ENCODE results near the gene ARSB.

The ARSB gene

GRCh38 chr5:78923622-78923970 is 61.5 kb downstream of the ARSB start:
- no peaks in the 10 kb centered on the region for H3K9me3 ChIP-seq (replicated peaks in 1 of 2; ENCODE audit: control insufficient read depth in 2 of 2, insufficient read depth in 1 of 2, low read depth in 1 of 2, low read length in 2 of 2)
- no peak overlapping the region for H2BK120ac ChIP-seq (ENCODE audit: low read depth, low read length)
- H3K14ac ChIP-seq (ENCODE audit: low read length): no peak overlapping the region
- no peaks in the 10 kb centered on the region for H3K79me1 ChIP-seq (ENCODE audit: low read depth, low read length)
- H3K4me2 ChIP-seq (ENCODE audit: insufficient read depth, low read length, poor library complexity, severe bottlenecking): no peak overlapping the region
- H2AFZ ChIP-seq (ENCODE audit: low read length): no peak overlapping the region
- no peaks in the 10 kb centered on the region for H3K27me3 ChIP-seq (ENCODE audit: control insufficient read depth in 3 of 3, insufficient read depth in 3 of 3, low read depth in 1 of 3, low read length in 3 of 3)
- no peak overlapping the region for H3K4me3 ChIP-seq (ENCODE audit: low read length in 2 of 2)
- H4K91ac ChIP-seq (ENCODE audit: low read depth, low read length, poor library complexity): no peak overlapping the region
- no peak overlapping the region for H3K27ac ChIP-seq (replicated peaks; ENCODE audit: low read length)
- H3K4me1 ChIP-seq (ENCODE audit: control insufficient read depth in 2 of 2, insufficient read depth in 1 of 2, low read depth in 1 of 2, low read length in 2 of 2): peaks cover 6 to 9% of the 10 kb centered on the region in 2 donors
- H3K18ac ChIP-seq (ENCODE audit: low read length): no peak overlapping the region
- no peak overlapping the region for H2BK12ac ChIP-seq (ENCODE audit: low read length)
- H3K4ac ChIP-seq (ENCODE audit: low read length): no peak overlapping the region
- no peak overlapping the region for H3K23ac ChIP-seq (ENCODE audit: low read depth, low read length, poor library complexity)
- H2AK5ac ChIP-seq (ENCODE audit: low read depth, low read length): no peak overlapping the region
- H2BK15ac ChIP-seq (ENCODE audit: low read length): no peak overlapping the region
- WGBS, 2 donors (ENCODE audit: extremely low coverage in 2 of 2, insufficient read length in 2 of 2, insufficient replicate concordance in 1 of 2): no CpG with 5 or more reads among the region's 1 CpG
- H3K36me3 ChIP-seq (replicated peaks in 1 of 2; ENCODE audit: control insufficient read depth in 2 of 2, insufficient read depth in 2 of 2, low read length in 2 of 2): no peaks in the 10 kb centered on the region
- H2BK5ac ChIP-seq (ENCODE audit: low read length): no peak overlapping the region
- H3K9ac ChIP-seq (ENCODE audit: low read depth, low read length, poor library complexity): no peak overlapping the region
- H4K8ac ChIP-seq (ENCODE audit: low read depth, low read length): no peak overlapping the region
- DNase-seq (ENCODE audit: low spot score): no peak

GRCh38 chr5:78922879-78923621 is 62.1 kb downstream of the ARSB start:
- DNase-seq (ENCODE audit: low spot score): no peak
- no peak overlapping the region for H3K4ac ChIP-seq (ENCODE audit: low read length)
- H2BK15ac ChIP-seq (ENCODE audit: low read length): no peak overlapping the region
- H3K4me3 ChIP-seq (ENCODE audit: low read length in 2 of 2): no peak overlapping the region
- no peaks in the 10 kb centered on the region for H3K79me1 ChIP-seq (ENCODE audit: low read depth, low read length)
- H3K27me3 ChIP-seq (ENCODE audit: control insufficient read depth in 3 of 3, insufficient read depth in 3 of 3, low read depth in 1 of 3, low read length in 3 of 3): no peaks in the 10 kb centered on the region
- H3K4me1 ChIP-seq (ENCODE audit: control insufficient read depth in 2 of 2, insufficient read depth in 1 of 2, low read depth in 1 of 2, low read length in 2 of 2): peaks cover 6 to 9% of the 10 kb centered on the region in 2 donors
- H3K36me3 ChIP-seq (replicated peaks in 1 of 2; ENCODE audit: control insufficient read depth in 2 of 2, insufficient read depth in 2 of 2, low read length in 2 of 2): no peaks in the 10 kb centered on the region
- H2AFZ ChIP-seq (ENCODE audit: low read length): no peak overlapping the region
- H3K23ac ChIP-seq (ENCODE audit: low read depth, low read length, poor library complexity): no peak overlapping the region
- H3K27ac ChIP-seq (replicated peaks; ENCODE audit: low read length): no peak overlapping the region
- no CpG with 5 or more reads among the region's 8 CpGs for WGBS, 2 donors (ENCODE audit: extremely low coverage in 2 of 2, insufficient read length in 2 of 2, insufficient replicate concordance in 1 of 2)
- no peak overlapping the region for H3K14ac ChIP-seq (ENCODE audit: low read length)
- H2BK12ac ChIP-seq (ENCODE audit: low read length): no peak overlapping the region
- no peak overlapping the region for H3K18ac ChIP-seq (ENCODE audit: low read length)
- no peak overlapping the region for H4K8ac ChIP-seq (ENCODE audit: low read depth, low read length)
- H2AK5ac ChIP-seq (ENCODE audit: low read depth, low read length): no peak overlapping the region
- H3K9ac ChIP-seq (ENCODE audit: low read depth, low read length, poor library complexity): no peak overlapping the region
- H2BK120ac ChIP-seq (ENCODE audit: low read depth, low read length): no peak overlapping the region
- no peak overlapping the region for H3K4me2 ChIP-seq (ENCODE audit: insufficient read depth, low read length, poor library complexity, severe bottlenecking)
- H4K91ac ChIP-seq (ENCODE audit: low read depth, low read length, poor library complexity): no peak overlapping the region
- H3K9me3 ChIP-seq (replicated peaks in 1 of 2; ENCODE audit: control insufficient read depth in 2 of 2, insufficient read depth in 1 of 2, low read depth in 1 of 2, low read length in 2 of 2): no peaks in the 10 kb centered on the region
- no peak overlapping the region for H2BK5ac ChIP-seq (ENCODE audit: low read length)

DNA sequence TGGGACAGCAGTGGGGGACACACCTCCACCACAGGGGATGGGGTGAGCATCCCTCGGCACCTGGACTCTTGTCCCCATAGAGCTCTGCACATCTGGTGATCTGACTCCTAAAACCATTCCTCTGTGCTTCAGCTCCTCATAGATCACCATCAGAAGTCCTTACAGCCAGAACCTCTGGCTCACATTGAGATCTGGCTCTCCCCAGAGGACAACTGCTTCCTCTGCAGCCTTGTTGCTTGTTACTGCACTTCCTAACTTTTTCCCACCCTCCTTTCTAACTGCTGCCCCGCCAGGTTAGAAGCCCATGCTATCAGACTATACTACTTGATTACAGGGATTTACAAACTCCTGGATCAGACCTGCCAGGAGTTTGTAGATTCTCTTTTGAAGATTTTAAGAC is 64.5 kb downstream of the ARSB start:
- Histone ChIP-seq H3K4ac (ENCODE audit: low read length) (no peak overlapping the region), H2AFZ (ENCODE audit: low read length) (no peak overlapping the region), H3K4me3 (ENCODE audit: low read length in 2 of 2) (no peak overlapping the region), H3K9ac (ENCODE audit: low read depth, low read length, poor library complexity) (no peak overlapping the region), H3K27me3 (ENCODE audit: control insufficient read depth in 3 of 3, insufficient read depth in 3 of 3, low read depth in 1 of 3, low read length in 3 of 3) (no peaks in the 10 kb centered on the region), H3K23ac (ENCODE audit: low read depth, low read length, poor library complexity) (no peak overlapping the region), H3K27ac (replicated peaks; ENCODE audit: low read length) (no peak overlapping the region), H2BK120ac (ENCODE audit: low read depth, low read length) (no peak overlapping the region), H3K14ac (ENCODE audit: low read length) (no peak overlapping the region), H3K4me1 (ENCODE audit: control insufficient read depth in 2 of 2, insufficient read depth in 1 of 2, low read depth in 1 of 2, low read length in 2 of 2) (peaks cover 0 to 2% of the 10 kb centered on the region in 2 donors), H2BK5ac (ENCODE audit: low read length) (no peak overlapping the region), H3K36me3 (replicated peaks in 1 of 2; ENCODE audit: control insufficient read depth in 2 of 2, insufficient read depth in 2 of 2, low read length in 2 of 2) (no peaks in the 10 kb centered on the region), H2AK5ac (ENCODE audit: low read depth, low read length) (no peak overlapping the region), H3K18ac (ENCODE audit: low read length) (no peak overlapping the region), H3K9me3 (replicated peaks in 1 of 2; ENCODE audit: control insufficient read depth in 2 of 2, insufficient read depth in 1 of 2, low read depth in 1 of 2, low read length in 2 of 2) (no peaks in the 10 kb centered on the region), H3K4me2 (ENCODE audit: insufficient read depth, low read length, poor library complexity, severe bottlenecking) (no peak overlapping the region), H2BK15ac (ENCODE audit: low read length) (no peak overlapping the region), H4K91ac (ENCODE audit: low read depth, low read length, poor library complexity) (no peak overlapping the region), H4K8ac (ENCODE audit: low read depth, low read length) (no peak overlapping the region), H2BK12ac (ENCODE audit: low read length) (no peak overlapping the region), H3K79me1 (ENCODE audit: low read depth, low read length) (no peaks in the 10 kb centered on the region)
- DNase-seq (ENCODE audit: low spot score): no peak
- WGBS, 2 donors (ENCODE audit: extremely low coverage in 2 of 2, insufficient read length in 2 of 2, insufficient replicate concordance in 1 of 2): no CpG with 5 or more reads among the region's 2 CpGs

DNA sequence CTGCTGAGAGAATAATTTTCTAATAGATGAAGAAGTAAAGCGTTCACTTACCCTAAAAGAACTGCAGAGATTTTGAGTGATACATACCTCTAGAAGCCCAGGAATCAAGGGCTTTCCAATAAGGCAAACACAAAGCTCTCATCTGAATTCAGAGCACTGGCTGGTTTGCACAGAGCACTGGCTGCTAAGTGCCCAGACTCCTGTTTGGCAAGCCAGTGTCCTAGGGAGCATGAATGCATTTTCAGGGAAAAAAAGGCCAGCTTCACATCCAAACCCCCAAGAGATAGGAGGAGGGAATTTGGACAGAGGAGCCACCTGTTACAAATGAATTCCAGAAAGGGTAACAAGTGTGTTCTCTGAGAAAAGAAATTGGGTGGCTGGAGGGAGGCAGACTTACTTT is 65.3 kb downstream of the ARSB start:
- Histone ChIP-seq H3K9me3 (replicated peaks in 1 of 2; ENCODE audit: control insufficient read depth in 2 of 2, insufficient read depth in 1 of 2, low read depth in 1 of 2, low read length in 2 of 2) (no peaks in the 10 kb centered on the region), H2AFZ (ENCODE audit: low read length) (no peak overlapping the region), H3K23ac (ENCODE audit: low read depth, low read length, poor library complexity) (no peak overlapping the region), H3K27me3 (ENCODE audit: control insufficient read depth in 3 of 3, insufficient read depth in 3 of 3, low read depth in 1 of 3, low read length in 3 of 3) (no peaks in the 10 kb centered on the region), H3K36me3 (replicated peaks in 1 of 2; ENCODE audit: control insufficient read depth in 2 of 2, insufficient read depth in 2 of 2, low read length in 2 of 2) (no peaks in the 10 kb centered on the region), H2BK5ac (ENCODE audit: low read length) (no peak overlapping the region), H2AK5ac (ENCODE audit: low read depth, low read length) (no peak overlapping the region), H2BK120ac (ENCODE audit: low read depth, low read length) (no peak overlapping the region), H3K9ac (ENCODE audit: low read depth, low read length, poor library complexity) (no peak overlapping the region), H3K4me1 (ENCODE audit: control insufficient read depth in 2 of 2, insufficient read depth in 1 of 2, low read depth in 1 of 2, low read length in 2 of 2) (peaks cover 0 to 2% of the 10 kb centered on the region in 2 donors), H3K4ac (ENCODE audit: low read length) (no peak overlapping the region), H3K18ac (ENCODE audit: low read length) (no peak overlapping the region), H4K91ac (ENCODE audit: low read depth, low read length, poor library complexity) (no peak overlapping the region), H3K14ac (ENCODE audit: low read length) (no peak overlapping the region), H2BK15ac (ENCODE audit: low read length) (no peak overlapping the region), H3K79me1 (ENCODE audit: low read depth, low read length) (no peaks in the 10 kb centered on the region), H3K4me2 (ENCODE audit: insufficient read depth, low read length, poor library complexity, severe bottlenecking) (no peak overlapping the region), H3K27ac (replicated peaks; ENCODE audit: low read length) (no peak overlapping the region), H4K8ac (ENCODE audit: low read depth, low read length) (no peak overlapping the region), H2BK12ac (ENCODE audit: low read length) (no peak overlapping the region), H3K4me3 (ENCODE audit: low read length in 2 of 2) (no peak overlapping the region)
- no peak for DNase-seq (ENCODE audit: low spot score)
- no CpG with 5 or more reads among the region's 1 CpG for WGBS, 2 donors (ENCODE audit: extremely low coverage in 2 of 2, insufficient read length in 2 of 2, insufficient replicate concordance in 1 of 2)
